IgD-negative memory B cell (primary cell): Measurements from ENCODE around the gene PPFIA3. TPM values are rescaled to one million over a fixed set of nuclear protein-coding genes. Genes with fewer than 3 reads are reported as not detected.

Source experiments
- H3K27ac Mint-ChIP-seq, 3 donors: one replicate each; pipeline ENCODE4 v1.8.0; 2020 to 2022; ENCODE audit warnings: mild to moderate bottlenecking in 3 of 3, mixed read lengths in 3 of 3, moderate library complexity in 1 of 3
- H3K27me3 Mint-ChIP-seq: one replicate; pipeline ENCODE4 v1.8.0; 2021; ENCODE audit warnings: mixed read lengths
- H3K36me3 Mint-ChIP-seq: one replicate; pipeline ENCODE4 v1.8.0; 2020; ENCODE audit warnings: mild to moderate bottlenecking, mixed read lengths
- H3K4me1 Mint-ChIP-seq, 3 donors: one replicate each; pipeline ENCODE4 v1.8.0; 2020 to 2022; ENCODE audit warnings: mixed read lengths in 3 of 3, mild to moderate bottlenecking in 1 of 3
- H3K4me3 Mint-ChIP-seq, 4 donors: one replicate each; pipeline ENCODE4 v1.8.0; 2020 to 2022; ENCODE audit warnings: mild to moderate bottlenecking in 4 of 4, mixed read lengths in 4 of 4, moderate library complexity in 3 of 4
- H3K9me3 Mint-ChIP-seq, 3 donors: one replicate each; pipeline ENCODE4 v1.8.0; 2020 to 2021; ENCODE audit warnings: mixed read lengths in 3 of 3, mild to moderate bottlenecking in 1 of 3
- polyA plus RNA-seq: library from polyadenylated mRNA; unstranded; fragments of 300-500 nt; fragmentation: Illumina TruSeq; gene quantifications from one replicate; pipeline ENCODE4 v1.2.3, GENCODE V29; 2021

The PPFIA3 gene
- polyA plus RNA-seq, 1 donor from 2014 or later: not detected

DNA sequence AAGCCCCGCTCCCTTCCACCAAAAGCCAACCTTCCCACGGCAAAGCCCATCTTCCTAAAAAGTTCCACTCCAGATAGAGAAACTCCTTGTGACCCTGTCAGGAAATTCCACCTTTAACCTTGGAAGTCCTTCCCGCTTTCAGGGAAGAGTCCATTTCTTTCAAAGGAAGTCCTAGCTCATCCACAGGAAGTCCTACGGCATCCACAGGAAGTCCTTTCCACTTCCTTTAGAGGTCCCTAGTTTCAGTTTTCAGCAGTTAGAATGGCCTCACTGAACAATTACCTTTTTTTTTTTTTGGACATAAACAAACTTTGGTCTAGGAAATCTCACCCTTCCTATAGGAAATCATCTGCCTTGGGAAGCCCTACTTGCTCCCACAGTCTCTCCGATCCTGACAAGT, 69.9 kb downstream of the PPFIA3 start:
- H3K4me1 Mint-ChIP-seq: peaks cover 0 to 5% (median 2%) of the 10 kb centered on the region in 3 donors
- H3K9me3 Mint-ChIP-seq: peaks cover 0 to 4% (median 2%) of the 10 kb centered on the region in 3 donors
- peaks cover 4% of the 10 kb centered on the region for H3K27me3 Mint-ChIP-seq
- peaks cover 2% of the 10 kb centered on the region for H3K36me3 Mint-ChIP-seq
- no peak overlapping the region for H3K4me3 Mint-ChIP-seq
- no peak overlapping the region for H3K27ac Mint-ChIP-seq

DNA sequence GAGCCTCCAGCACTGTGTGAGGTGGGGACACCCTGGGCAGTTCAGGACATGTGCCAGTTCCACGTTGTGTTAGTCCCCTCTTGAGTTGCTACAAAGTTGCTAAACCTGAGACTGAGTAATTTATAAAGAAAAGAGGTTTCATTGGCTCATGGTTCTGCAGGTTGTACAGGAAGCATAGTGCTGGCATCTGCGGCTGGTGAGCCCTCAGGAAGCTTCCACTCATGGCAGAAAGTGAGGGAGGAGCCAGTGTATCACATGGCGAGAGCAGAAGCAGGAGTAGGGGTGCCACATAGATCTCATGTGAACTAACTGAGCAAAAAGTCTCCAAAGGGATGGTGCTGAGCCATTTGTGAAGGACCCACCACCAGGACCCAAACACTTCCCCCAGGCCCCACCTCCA, 71.4 kb downstream of the PPFIA3 start:
- H3K4me3 Mint-ChIP-seq: no peak overlapping the region
- peaks cover 4% of the 10 kb centered on the region for H3K27me3 Mint-ChIP-seq
- H3K4me1 Mint-ChIP-seq: peaks cover 0 to 5% (median 3%) of the 10 kb centered on the region in 3 donors
- H3K36me3 Mint-ChIP-seq: peaks cover 2% of the 10 kb centered on the region
- peaks cover 0 to 4% (median 0%) of the 10 kb centered on the region in 3 donors for H3K9me3 Mint-ChIP-seq
- H3K27ac Mint-ChIP-seq: no peak overlapping the region

DNA sequence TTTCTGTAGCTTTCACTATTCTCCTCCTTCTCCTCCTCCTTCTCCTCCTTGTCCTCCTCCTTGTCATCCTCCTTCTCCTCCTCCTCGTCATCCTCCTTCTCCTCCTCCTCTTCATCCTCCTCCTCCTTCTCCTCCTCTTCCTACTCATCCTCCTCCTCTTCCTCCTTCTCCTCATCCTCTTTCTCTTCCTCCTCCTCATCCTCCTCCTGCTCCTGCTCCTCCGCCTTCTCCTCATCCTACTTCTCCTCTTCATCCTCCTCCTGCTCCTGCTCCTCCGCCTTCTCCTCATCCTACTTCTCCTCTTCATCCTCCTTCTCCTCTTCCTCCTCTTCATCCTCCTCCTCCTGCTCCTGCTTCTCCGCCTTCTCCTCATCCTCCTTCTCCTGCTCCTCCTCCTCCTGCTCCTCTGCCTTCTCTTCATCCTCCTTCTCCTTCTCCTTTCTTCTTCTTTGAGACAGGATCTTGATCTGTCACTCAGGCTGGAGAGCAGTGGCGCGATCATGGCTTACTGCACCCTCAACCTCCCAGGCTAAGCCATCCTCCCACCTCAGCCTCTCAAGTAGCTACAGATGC, 74.6 kb downstream of the PPFIA3 start:
- peaks cover 4% of the 10 kb centered on the region for H3K27me3 Mint-ChIP-seq
- peaks cover under 1 to 3% (median 2%) of the 10 kb centered on the region in 3 donors for H3K4me1 Mint-ChIP-seq
- H3K4me3 Mint-ChIP-seq: no peak overlapping the region
- H3K36me3 Mint-ChIP-seq: no peaks in the 10 kb centered on the region
- peaks cover 0 to 4% (median 0%) of the 10 kb centered on the region in 3 donors for H3K9me3 Mint-ChIP-seq
- no peak overlapping the region for H3K27ac Mint-ChIP-seq

DNA sequence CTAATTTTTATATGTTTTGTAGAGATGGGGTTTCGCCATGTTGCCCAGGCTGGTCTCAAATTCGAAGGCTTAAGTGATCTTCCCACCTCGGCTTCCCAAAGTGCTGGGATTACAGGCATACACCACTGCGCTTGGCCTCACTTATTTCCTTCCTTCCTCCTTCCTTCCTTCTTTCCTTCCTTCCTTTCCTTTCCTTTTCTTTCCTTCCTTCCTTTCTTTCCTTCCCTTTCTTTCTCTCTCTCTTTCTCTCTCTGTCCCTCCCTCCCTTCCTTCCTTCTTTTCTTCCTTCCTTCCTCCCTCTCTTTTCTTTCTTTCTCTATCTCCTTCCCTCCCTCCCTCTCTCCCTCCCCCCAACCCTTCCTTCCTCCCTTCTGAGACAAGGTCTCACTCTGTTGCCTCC, 75.1 kb downstream of the PPFIA3 start:
- H3K4me3 Mint-ChIP-seq: no peak overlapping the region
- peaks cover 3% of the 10 kb centered on the region for H3K27me3 Mint-ChIP-seq
- H3K27ac Mint-ChIP-seq: no peak overlapping the region
- peaks cover 0 to 4% (median 0%) of the 10 kb centered on the region in 3 donors for H3K9me3 Mint-ChIP-seq
- H3K36me3 Mint-ChIP-seq: no peaks in the 10 kb centered on the region
- H3K4me1 Mint-ChIP-seq: peaks cover 2 to 5% (median 3%) of the 10 kb centered on the region in 3 donors

DNA sequence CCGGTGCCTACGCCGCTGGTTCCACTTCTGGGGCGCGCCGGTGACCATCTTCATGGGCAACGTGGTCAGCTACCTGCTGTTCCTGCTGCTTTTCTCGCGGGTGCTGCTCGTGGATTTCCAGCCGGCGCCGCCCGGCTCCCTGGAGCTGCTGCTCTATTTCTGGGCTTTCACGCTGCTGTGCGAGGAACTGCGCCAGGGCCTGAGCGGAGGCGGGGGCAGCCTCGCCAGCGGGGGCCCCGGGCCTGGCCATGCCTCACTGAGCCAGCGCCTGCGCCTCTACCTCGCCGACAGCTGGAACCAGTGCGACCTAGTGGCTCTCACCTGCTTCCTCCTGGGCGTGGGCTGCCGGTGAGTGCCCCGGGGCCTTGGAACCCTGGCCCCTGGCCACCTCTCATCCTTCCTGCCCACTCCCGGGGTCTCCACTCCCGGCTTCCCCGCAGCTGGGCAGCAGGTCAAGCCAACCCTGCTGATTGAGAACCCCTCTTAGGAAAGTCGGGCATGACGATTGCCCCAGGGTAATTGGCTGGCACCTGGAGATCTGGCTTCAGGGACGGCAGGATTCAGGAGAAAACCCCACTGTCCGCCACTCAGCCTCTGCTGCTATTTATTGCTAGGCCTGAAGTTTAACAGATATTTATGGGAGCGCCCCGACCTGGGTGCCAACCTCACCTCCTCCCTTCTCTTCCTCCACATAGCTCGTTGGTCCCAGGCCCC, 77.3 kb downstream of the PPFIA3 start:
- Mint-ChIP-seq H3K9me3 (no peaks in the 10 kb centered on the region), H3K27me3 (peaks cover 1% of the 10 kb centered on the region), H3K27ac (no peak overlapping the region), H3K4me3 (no peak overlapping the region), H3K4me1 (peaks cover 3 to 5% (median 5%) of the 10 kb centered on the region in 3 donors), H3K36me3 (no peaks in the 10 kb centered on the region)

DNA sequence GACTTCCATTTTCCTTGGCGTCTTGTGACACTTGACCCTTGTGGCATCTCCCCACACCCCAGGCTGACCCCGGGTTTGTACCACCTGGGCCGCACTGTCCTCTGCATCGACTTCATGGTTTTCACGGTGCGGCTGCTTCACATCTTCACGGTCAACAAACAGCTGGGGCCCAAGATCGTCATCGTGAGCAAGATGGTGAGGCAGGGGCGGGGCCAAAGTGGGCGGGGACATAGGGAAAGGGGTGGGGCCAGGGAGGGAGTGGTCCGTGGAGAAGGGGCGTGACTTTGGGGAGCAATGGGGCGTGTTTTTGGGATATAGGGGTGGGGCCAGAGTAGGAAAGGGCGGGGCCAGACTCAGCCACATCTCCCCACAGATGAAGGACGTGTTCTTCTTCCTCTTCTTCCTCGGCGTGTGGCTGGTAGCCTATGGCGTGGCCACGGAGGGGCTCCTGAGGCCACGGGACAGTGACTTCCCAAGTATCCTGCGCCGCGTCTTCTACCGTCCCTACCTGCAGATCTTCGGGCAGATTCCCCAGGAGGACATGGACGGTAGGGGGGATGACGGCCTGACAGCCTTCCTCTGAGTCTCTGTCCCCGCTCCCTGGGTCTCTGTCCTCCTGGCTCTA, 81.0 kb downstream of the PPFIA3 start:
- H3K27ac Mint-ChIP-seq: no peak overlapping the region
- no peak overlapping the region for H3K4me3 Mint-ChIP-seq
- peaks cover 5% of the 10 kb centered on the region for H3K27me3 Mint-ChIP-seq
- peaks cover 3 to 10% (median 8%) of the 10 kb centered on the region in 3 donors for H3K4me1 Mint-ChIP-seq
- no peaks in the 10 kb centered on the region for H3K9me3 Mint-ChIP-seq
- H3K36me3 Mint-ChIP-seq: no peaks in the 10 kb centered on the region

Other genes starting within 250 kb of the PPFIA3 start
- 558 TPM for gene PPP1R15A, start 247.1 kb upstream of the PPFIA3 start, polyA plus RNA-seq
- not detected for gene TULP2, start 220.8 kb upstream of the PPFIA3 start, polyA plus RNA-seq
- 103 TPM for gene NUCB1, start 219.2 kb upstream of the PPFIA3 start, polyA plus RNA-seq
- gene DHDH, start 185.8 kb upstream of the PPFIA3 start, polyA plus RNA-seq: 0.39 TPM
- gene BAX, start 164.7 kb upstream of the PPFIA3 start, polyA plus RNA-seq: 101 TPM
- gene FTL, start 154.2 kb upstream of the PPFIA3 start, polyA plus RNA-seq: 7,236 TPM
- gene GYS1, start 126.2 kb upstream of the PPFIA3 start, polyA plus RNA-seq: 26.4 TPM
- 65.7 TPM for gene RUVBL2, start 125.7 kb upstream of the PPFIA3 start, polyA plus RNA-seq
- gene LHB, start 102.5 kb upstream of the PPFIA3 start, polyA plus RNA-seq: 0.78 TPM
- gene CGB3, start 95.2 kb upstream of the PPFIA3 start, polyA plus RNA-seq: not detected
- not detected for gene CGB2, start 87.7 kb upstream of the PPFIA3 start, polyA plus RNA-seq
- not detected for gene CGB1, start 82.6 kb upstream of the PPFIA3 start, polyA plus RNA-seq
- not detected for gene CGB5, start 75.7 kb upstream of the PPFIA3 start, polyA plus RNA-seq
- not detected for gene CGB8, start 70.4 kb upstream of the PPFIA3 start, polyA plus RNA-seq
- gene CGB7, start 61.8 kb upstream of the PPFIA3 start, polyA plus RNA-seq: not detected
- not detected for gene NTF4, start 54.7 kb upstream of the PPFIA3 start, polyA plus RNA-seq
- gene KCNA7, start 46.8 kb upstream of the PPFIA3 start, polyA plus RNA-seq: not detected
- 67.0 TPM for gene SNRNP70, start 34.1 kb upstream of the PPFIA3 start, polyA plus RNA-seq
- gene LIN7B, start 5.2 kb upstream of the PPFIA3 start, polyA plus RNA-seq: 8.3 TPM
- 2.6 TPM for gene C19orf73, start 401 bp upstream of the PPFIA3 start, polyA plus RNA-seq
- not detected for gene HRC, start 35.9 kb downstream of the PPFIA3 start, polyA plus RNA-seq
- not detected for gene TRPM4, start 38.2 kb downstream of the PPFIA3 start, polyA plus RNA-seq
- gene SLC6A16, start 205.6 kb downstream of the PPFIA3 start, polyA plus RNA-seq: 11.6 TPM
- 754 TPM for gene CD37, start 215.9 kb downstream of the PPFIA3 start, polyA plus RNA-seq
- 6.3 TPM for gene TEAD2, start 242.9 kb downstream of the PPFIA3 start, polyA plus RNA-seq
- gene DKKL1, start 244.3 kb downstream of the PPFIA3 start, polyA plus RNA-seq: 1.1 TPM